Ishikawa (cell line): ENCODE results near the gene PGP.

Experiments used
- CREB1 ChIP-seq: IDR thresholded peaks from 2 replicates; pipeline ENCODE4 v1.6.1; 2012; ENCODE audit warnings: low read depth
- RAD21 ChIP-seq: IDR thresholded peaks from 2 replicates; pipeline ENCODE4 v1.6.1; 2012; ENCODE audit warnings: low read depth
- TAF1 ChIP-seq: IDR thresholded peaks from 2 replicates; pipeline ENCODE4 v1.6.1; 2012; ENCODE audit warnings: low read depth, mild to moderate bottlenecking
- ZBTB7A ChIP-seq: IDR thresholded peaks from 2 replicates; pipeline ENCODE4 v1.6.1; 2012; ENCODE audit warnings: low read depth
- TF ChIP-seq, protein P1 (sequence below): IDR thresholded peaks from 2 replicates; pipeline ENCODE4 v1.6.1; 2012; ENCODE audit warnings: low read depth, mild to moderate bottlenecking

DNA sequence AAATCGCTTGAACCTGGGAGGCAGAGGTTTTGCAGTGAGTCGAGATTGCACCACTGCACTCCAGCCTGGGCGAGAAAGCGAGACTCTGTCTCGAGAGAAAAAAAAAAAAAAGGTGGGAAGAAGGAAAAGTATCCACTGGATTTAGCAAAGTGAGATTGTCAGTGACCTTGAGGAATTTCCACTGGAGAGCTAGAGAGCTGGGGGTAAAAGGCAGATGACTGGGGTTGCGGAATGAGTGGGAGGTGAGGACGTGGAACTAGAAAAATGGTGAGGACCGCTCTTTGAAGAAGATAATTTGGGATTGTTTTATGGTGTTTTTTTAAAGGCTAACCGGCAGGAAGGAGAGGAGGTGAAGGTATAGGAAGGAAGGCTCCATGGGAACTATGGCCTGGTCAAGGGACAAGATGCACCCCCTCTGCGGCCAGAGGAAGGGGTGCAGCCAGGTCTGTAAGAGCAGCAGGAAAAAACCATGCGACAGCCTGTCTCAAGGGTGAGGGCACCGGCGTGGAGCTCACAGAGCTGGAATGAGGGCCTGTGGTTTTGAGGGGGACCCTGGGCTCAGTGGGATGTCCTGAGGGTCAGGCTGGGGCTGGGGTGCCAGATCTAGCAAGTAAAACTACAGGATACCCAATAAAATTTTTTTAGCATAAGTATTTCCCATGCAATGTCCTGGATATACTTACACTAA lies 10.1 kb downstream of the PGP start:
- TF ChIP-seq RAD21 (no peak), TAF1 (no peak), CREB1 (no peak), ZBTB7A (no peak)
- TF ChIP-seq, protein P1, sequence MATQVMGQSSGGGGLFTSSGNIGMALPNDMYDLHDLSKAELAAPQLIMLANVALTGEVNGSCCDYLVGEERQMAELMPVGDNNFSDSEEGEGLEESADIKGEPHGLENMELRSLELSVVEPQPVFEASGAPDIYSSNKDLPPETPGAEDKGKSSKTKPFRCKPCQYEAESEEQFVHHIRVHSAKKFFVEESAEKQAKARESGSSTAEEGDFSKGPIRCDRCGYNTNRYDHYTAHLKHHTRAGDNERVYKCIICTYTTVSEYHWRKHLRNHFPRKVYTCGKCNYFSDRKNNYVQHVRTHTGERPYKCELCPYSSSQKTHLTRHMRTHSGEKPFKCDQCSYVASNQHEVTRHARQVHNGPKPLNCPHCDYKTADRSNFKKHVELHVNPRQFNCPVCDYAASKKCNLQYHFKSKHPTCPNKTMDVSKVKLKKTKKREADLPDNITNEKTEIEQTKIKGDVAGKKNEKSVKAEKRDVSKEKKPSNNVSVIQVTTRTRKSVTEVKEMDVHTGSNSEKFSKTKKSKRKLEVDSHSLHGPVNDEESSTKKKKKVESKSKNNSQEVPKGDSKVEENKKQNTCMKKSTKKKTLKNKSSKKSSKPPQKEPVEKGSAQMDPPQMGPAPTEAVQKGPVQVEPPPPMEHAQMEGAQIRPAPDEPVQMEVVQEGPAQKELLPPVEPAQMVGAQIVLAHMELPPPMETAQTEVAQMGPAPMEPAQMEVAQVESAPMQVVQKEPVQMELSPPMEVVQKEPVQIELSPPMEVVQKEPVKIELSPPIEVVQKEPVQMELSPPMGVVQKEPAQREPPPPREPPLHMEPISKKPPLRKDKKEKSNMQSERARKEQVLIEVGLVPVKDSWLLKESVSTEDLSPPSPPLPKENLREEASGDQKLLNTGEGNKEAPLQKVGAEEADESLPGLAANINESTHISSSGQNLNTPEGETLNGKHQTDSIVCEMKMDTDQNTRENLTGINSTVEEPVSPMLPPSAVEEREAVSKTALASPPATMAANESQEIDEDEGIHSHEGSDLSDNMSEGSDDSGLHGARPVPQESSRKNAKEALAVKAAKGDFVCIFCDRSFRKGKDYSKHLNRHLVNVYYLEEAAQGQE = no peak
